ENCODE measurements around the gene GEMIN5.

- TF ChIP-seq, protein P1, sequence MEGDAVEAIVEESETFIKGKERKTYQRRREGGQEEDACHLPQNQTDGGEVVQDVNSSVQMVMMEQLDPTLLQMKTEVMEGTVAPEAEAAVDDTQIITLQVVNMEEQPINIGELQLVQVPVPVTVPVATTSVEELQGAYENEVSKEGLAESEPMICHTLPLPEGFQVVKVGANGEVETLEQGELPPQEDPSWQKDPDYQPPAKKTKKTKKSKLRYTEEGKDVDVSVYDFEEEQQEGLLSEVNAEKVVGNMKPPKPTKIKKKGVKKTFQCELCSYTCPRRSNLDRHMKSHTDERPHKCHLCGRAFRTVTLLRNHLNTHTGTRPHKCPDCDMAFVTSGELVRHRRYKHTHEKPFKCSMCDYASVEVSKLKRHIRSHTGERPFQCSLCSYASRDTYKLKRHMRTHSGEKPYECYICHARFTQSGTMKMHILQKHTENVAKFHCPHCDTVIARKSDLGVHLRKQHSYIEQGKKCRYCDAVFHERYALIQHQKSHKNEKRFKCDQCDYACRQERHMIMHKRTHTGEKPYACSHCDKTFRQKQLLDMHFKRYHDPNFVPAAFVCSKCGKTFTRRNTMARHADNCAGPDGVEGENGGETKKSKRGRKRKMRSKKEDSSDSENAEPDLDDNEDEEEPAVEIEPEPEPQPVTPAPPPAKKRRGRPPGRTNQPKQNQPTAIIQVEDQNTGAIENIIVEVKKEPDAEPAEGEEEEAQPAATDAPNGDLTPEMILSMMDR (conservative IDR thresholded peaks at IDR 0.05; ENCODE audit: low read depth, low read length) = peak; percentile 56
- no peak for TF ChIP-seq POLR2A (IDR thresholded peaks at IDR 0.05; ENCODE audit: low read depth, low read length)
- TF ChIP-seq RFX5 (IDR thresholded peaks at IDR 0.05; ENCODE audit: low read depth, low read length) = no peak
- 0 out of 2 replicates have a peak, but pooled peaks have one; percentile 27 for TF ChIP-seq SMC3 (IDR thresholded peaks at IDR 0.05; ENCODE audit: low read depth, low read length)
- TF ChIP-seq USF2 (IDR thresholded peaks at IDR 0.05; ENCODE audit: low read depth, low read length) = no peak
- TF ChIP-seq RAD21 (IDR thresholded peaks at IDR 0.05; ENCODE audit: low read length) = no peak
- TF ChIP-seq CEBPB (IDR thresholded peaks at IDR 0.05; ENCODE audit: low read depth, low read length) = no peak
- TF ChIP-seq NFE2L2 (IDR thresholded peaks at IDR 0.05; ENCODE audit: low read depth, low read length) = no peak
Measured at GRCh38 chr5:154967421-154968024, 29.5 kb upstream of the GEMIN5 start.

Data from IMR-90 (cell line).